GM23248 (cell line): ENCODE measurements around the gene TMEM266.

ENCODE experiments used
- EZH2 ChIP-seq: fragments of 200-600 bp; sonication (generic); IDR thresholded peaks from 2 replicates; pipeline ENCODE4 v1.6.1; 2018; ENCODE audit warnings: antibody characterized with exemption, mild to moderate bottlenecking; ENCODE audit not compliant: insufficient read depth, poor library complexity, severe bottlenecking
- EZH2phosphoT487 ChIP-seq: fragments of 200-600 bp; sonication (generic); IDR thresholded peaks from 2 replicates; pipeline ENCODE4 v1.6.1; 2018; ENCODE audit warnings: antibody characterized with exemption, moderate library complexity, mild to moderate bottlenecking, low read depth; ENCODE audit not compliant: insufficient read depth

GRCh38 chr15:76134537-76134936 lies 74.8 kb downstream of the TMEM266 start:
- TF ChIP-seq EZH2, result no peak
- TF ChIP-seq EZH2phosphoT487, result no peak
